Dedifferentiated amniotic fluid mesenchymal stem cell (primary cell): Measurements from ENCODE around the gene ZBTB17.
"Not testable (repeated sequence)": the region's sequence is repeated elsewhere in the genome, so short reads cannot be mapped to it uniquely, and the experiment has no call there.

Experiments used
- DNase-seq: peaks from one replicate; pipeline ENCODE4 v3.0.0-alpha.2; 2016; ENCODE audit errors: extremely low spot score

ZBTB17 gene

DNA sequence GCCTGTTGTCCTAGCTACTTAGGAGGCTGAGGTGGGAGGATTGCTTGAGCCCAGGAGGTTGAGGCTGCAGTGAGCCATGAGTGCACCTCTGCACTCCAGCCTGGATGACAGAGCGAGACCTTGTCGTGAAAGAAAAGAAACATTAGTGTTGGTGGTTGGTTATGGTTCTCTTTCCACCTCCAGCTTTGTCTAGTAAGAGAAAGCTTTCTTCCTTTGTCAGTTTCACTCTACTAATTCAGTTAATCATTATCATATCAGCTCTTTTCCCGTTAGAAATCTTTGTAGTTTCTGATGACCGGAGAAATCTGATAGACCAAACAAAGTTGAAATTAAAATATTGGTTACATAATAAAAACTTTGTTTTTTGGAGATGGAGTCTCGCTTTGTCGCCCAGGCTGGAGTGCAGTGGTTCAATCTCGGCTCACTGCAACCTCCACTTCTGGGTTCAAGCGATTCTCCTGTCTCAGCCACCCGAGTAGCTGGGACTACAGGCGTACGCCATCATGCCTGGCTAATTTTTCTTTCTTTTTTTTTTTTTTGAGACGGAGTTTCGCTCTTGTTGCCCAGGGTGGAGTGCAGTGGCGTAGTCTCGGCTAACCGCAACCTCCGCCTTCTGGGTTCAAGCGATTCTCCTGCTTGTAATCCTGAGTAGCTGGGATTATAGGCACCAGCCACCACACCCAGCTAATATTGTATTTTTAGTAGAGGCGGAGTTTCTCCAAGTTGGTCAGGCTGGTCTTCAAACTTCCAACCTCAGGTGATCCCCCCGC, 78.9 kb downstream of the ZBTB17 start:
- not testable (repeated sequence) for DNase-seq

GRCh38 chr1:15895233-15895632, 80.7 kb downstream of the ZBTB17 start:
- DNase-seq, result no peak

DNA sequence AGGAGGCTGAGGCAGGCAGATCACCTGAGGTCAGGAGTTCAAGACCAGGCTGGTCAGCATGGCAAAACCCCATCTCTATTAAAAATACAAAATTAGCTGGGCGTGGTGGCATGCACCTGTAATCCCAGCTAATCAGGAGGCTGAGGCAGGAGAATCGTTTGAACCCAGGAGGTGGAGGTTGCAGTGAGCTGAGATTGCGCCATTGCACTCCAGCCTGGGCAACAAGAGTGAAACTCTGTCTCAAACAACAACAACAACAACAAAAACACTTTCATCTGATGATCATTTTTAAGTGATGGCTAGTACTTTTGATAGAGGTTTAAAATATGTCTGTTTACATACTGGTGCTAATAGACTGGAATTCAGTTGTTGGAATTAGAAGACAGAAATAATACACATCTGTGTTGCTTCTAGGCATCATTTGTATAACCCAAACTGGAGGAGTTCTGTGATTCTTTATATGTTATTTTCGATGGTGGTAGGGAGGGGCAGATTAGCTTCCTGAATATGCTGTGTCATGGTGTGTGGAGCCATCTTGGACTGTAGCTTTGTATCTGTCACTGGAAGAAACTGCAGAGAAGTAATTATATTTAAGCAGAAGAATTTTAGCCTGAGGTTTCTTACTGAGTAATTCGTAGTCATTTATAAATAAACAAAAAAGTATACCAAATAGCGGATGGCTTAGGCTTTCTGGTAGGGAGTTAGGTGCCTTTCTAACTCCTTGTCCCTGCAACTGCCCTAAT, 82.9 kb downstream of the ZBTB17 start:
- DNase-seq, result peak; percentile 79
